HepG2 (cell line): ENCODE data around the gene IL17C. TPM values are rescaled to one million over a fixed set of nuclear protein-coding genes. Genes with fewer than 3 reads are reported as not detected.

Source experiments
- MXD3 ChIP-seq: IDR thresholded peaks from 2 replicates; pipeline ENCODE4 v1.6.1; 2016; ENCODE audit warnings: mild to moderate bottlenecking, missing biosample characterization, missing genetic modification reagents
- TFDP1 ChIP-seq: IDR thresholded peaks from 2 replicates; pipeline ENCODE4 v1.6.1; 2016; ENCODE audit warnings: missing compliant biosample characterization, missing genetic modification reagents, borderline replicate concordance
- ZBTB40 ChIP-seq, 2 experiments: fragments of 450-650 bp in 1 of 2; sonication (generic) in 1 of 2; formaldehyde crosslinking in 1 of 2; IDR thresholded peaks; 2 replicates each; pipeline versions ENCODE4 v1.6.1 to v1.8.0; 2016 to 2022; ENCODE audit warnings: antibody characterized with exemption in 1 of 2, mild to moderate bottlenecking in 1 of 2, missing genetic modification reagents in 1 of 2
- ZFX ChIP-seq: sonication (generic); formaldehyde crosslinking; IDR thresholded peaks from 2 replicates; pipeline ENCODE4 v1.4.0; 2020; ENCODE audit warnings: mild to moderate bottlenecking, low read depth, missing genetic modification reagents, moderate library complexity
- ZNF138 ChIP-seq: sonication (generic); formaldehyde crosslinking; IDR thresholded peaks from 2 replicates; pipeline ENCODE4 v1.5.0; 2020; ENCODE audit warnings: mild to moderate bottlenecking, low read depth, missing genetic modification reagents
- ZNF142 ChIP-seq: sonication (generic); formaldehyde crosslinking; IDR thresholded peaks from 2 replicates; pipeline ENCODE4 v1.4.0; 2020; ENCODE audit warnings: missing genetic modification reagents
- ZNF468 ChIP-seq: sonication (generic); formaldehyde crosslinking; IDR thresholded peaks from 2 replicates; pipeline ENCODE4 v1.8.0; 2022; ENCODE audit warnings: mild to moderate bottlenecking, moderate library complexity, missing genetic modification reagents
- ZNF484 ChIP-seq: sonication (generic); formaldehyde crosslinking; IDR thresholded peaks from 2 replicates; pipeline ENCODE4 v1.5.1; 2020; ENCODE audit warnings: mild to moderate bottlenecking, low read depth, missing genetic modification reagents, borderline replicate concordance
- ZNF562 ChIP-seq: sonication (generic); formaldehyde crosslinking; IDR thresholded peaks from 2 replicates; pipeline ENCODE4 v1.8.0; 2022; ENCODE audit warnings: missing genetic modification reagents, borderline replicate concordance
- polyA plus RNA-seq, 8 experiments: library from polyadenylated mRNA; depleted of rRNA in 3 of 8; stranded (reverse) in 7 of 8; unstranded in 1 of 8; fragments of >200 nt; fragmentation: Illumina TruSeq in 4 of 8; extraction: Trizol in 4 of 8; gene quantifications; 2 replicates each; pipeline versions ENCODE4 v1.2.1 to v1.2.3, GENCODE V29; 2011 to 2016; ENCODE audit warnings: low read depth in 4 of 8, missing spikeins in 1 of 8, mixed read lengths in 1 of 8; ENCODE audit not compliant: insufficient read depth in 1 of 8
- total RNA-seq, 5 experiments: library from RNA; depleted of rRNA; stranded (reverse); fragments of >200 nt; fragmentation: Illumina TruSeq; extraction: Trizol; gene quantifications; 2 replicates each; pipeline ENCODE4 v1.2.3, GENCODE V29; 2016; ENCODE audit warnings: low read depth in 1 of 5

Gene IL17C
- total and polyA plus RNA-seq, 2 of the 13 experiments (the other 11 are each of a cell fraction or from before 2014, with no cell fraction given) = not detected

- TF ChIP-seq ZBTB40 (IDR thresholded peaks at IDR 0.05) (no peak; the same call in 1 of the 2 replicates), ZBTB40 (CRISPR knock-in tag; IDR thresholded peaks at IDR 0.05) (peak; percentile 36; the same call in 1 of the 2 replicates), ZNF468 (CRISPR knock-in tag) (0 out of 2 replicates have a peak, but pooled peaks have one; percentile 21), ZNF142 (CRISPR knock-in tag) (0 out of 2 replicates have a peak, but pooled peaks have one; percentile 39), MXD3 (no peak; the same call in 1 of the 2 replicates), ZNF484 (CRISPR knock-in tag) (no peak), ZNF138 (CRISPR knock-in tag) (no peak; the same call in 1 of the 2 replicates), ZFX (CRISPR knock-in tag) (peak; percentile 71; the same call in 1 of the 2 replicates), TFDP1 (CRISPR knock-in tag) (peak; percentile 61), ZNF562 (CRISPR knock-in tag) (no peak)
These were observed 13.1 kb downstream of the IL17C start (continued) for GRCh38 chr16:88651276-88651988.
